HepG2 (cell line): Measurements from ENCODE around the gene TET2. TPM values are rescaled to one million over a fixed set of nuclear protein-coding genes. Genes with fewer than 3 reads are reported as not detected.

Experiments
- ATF1 ChIP-seq: IDR thresholded peaks from 2 replicates; pipeline ENCODE4 v1.6.1; 2016; ENCODE audit warnings: mild to moderate bottlenecking, control low read depth
- BCLAF1 ChIP-seq: fragments of 450-650 bp; IDR thresholded peaks from 2 replicates; pipeline ENCODE4 v1.6.1; 2017; ENCODE audit warnings: mild to moderate bottlenecking
- BORCS8-MEF2B ChIP-seq: sonication (generic); formaldehyde crosslinking; IDR thresholded peaks from 2 replicates; pipeline ENCODE4 v1.8.0; 2022; ENCODE audit warnings: mild to moderate bottlenecking, missing genetic modification reagents
- ERF ChIP-seq: IDR thresholded peaks from 2 replicates; pipeline ENCODE4 v1.6.1; 2018; ENCODE audit warnings: missing biosample characterization, missing genetic modification reagents
- GATAD1 ChIP-seq: IDR thresholded peaks from 2 replicates; pipeline ENCODE4 v1.6.1; 2016; ENCODE audit warnings: missing genetic modification reagents, missing compliant biosample characterization
- GPN1 ChIP-seq: sonication (generic); formaldehyde crosslinking; IDR thresholded peaks from 2 replicates; pipeline ENCODE4 v1.5.1; 2020; ENCODE audit warnings: missing genetic modification reagents, borderline replicate concordance
- KLF11 ChIP-seq: IDR thresholded peaks from 2 replicates; pipeline ENCODE4 v1.6.1; 2016; ENCODE audit warnings: missing compliant biosample characterization
- PHF8 ChIP-seq: sonication (generic); formaldehyde crosslinking; IDR thresholded peaks from 2 replicates; pipeline ENCODE4 v1.5.0; 2020; ENCODE audit warnings: missing genetic modification reagents
- SAFB2 ChIP-seq: sonication (generic); formaldehyde crosslinking; IDR thresholded peaks from 2 replicates; pipeline ENCODE4 v1.5.1; 2020; ENCODE audit warnings: missing genetic modification reagents, low read depth, mild to moderate bottlenecking, borderline replicate concordance
- U2AF2 ChIP-seq: fragments of 200-400 bp; formaldehyde crosslinking; IDR thresholded peaks from 2 replicates; pipeline ENCODE4 v1.6.1; 2017; ENCODE audit warnings: low read depth, mild to moderate bottlenecking, low read length
- ZKSCAN5 ChIP-seq: sonication (generic); formaldehyde crosslinking; IDR thresholded peaks from 2 replicates; pipeline ENCODE4 v1.5.1; 2020; ENCODE audit warnings: mild to moderate bottlenecking, missing genetic modification reagents
- ZNF282 ChIP-seq: fragments of 450-650 bp; IDR thresholded peaks from 2 replicates; pipeline ENCODE4 v1.6.1; 2018; ENCODE audit not compliant: partially characterized antibody
- ZNF362 ChIP-seq: sonication (generic); formaldehyde crosslinking; IDR thresholded peaks from 2 replicates; pipeline ENCODE4 v1.4.0; 2020; ENCODE audit warnings: missing genetic modification reagents, mild to moderate bottlenecking, borderline replicate concordance
- ZNF547 ChIP-seq: sonication (generic); formaldehyde crosslinking; IDR thresholded peaks from 2 replicates; pipeline ENCODE4 v1.5.1; 2020; ENCODE audit warnings: mild to moderate bottlenecking, missing genetic modification reagents
- polyA plus RNA-seq, 8 experiments: library from polyadenylated mRNA; depleted of rRNA in 3 of 8; stranded (reverse) in 7 of 8; unstranded in 1 of 8; fragments of >200 nt; fragmentation: Illumina TruSeq in 4 of 8; extraction: Trizol in 4 of 8; gene quantifications; 2 replicates each; pipeline versions ENCODE4 v1.2.1 to v1.2.3, GENCODE V29; 2011 to 2016; ENCODE audit warnings: low read depth in 4 of 8, missing spikeins in 1 of 8, mixed read lengths in 1 of 8; ENCODE audit not compliant: insufficient read depth in 1 of 8
- total RNA-seq, 5 experiments: library from RNA; depleted of rRNA; stranded (reverse); fragments of >200 nt; fragmentation: Illumina TruSeq; extraction: Trizol; gene quantifications; 2 replicates each; pipeline ENCODE4 v1.2.3, GENCODE V29; 2016; ENCODE audit warnings: low read depth in 1 of 5

Gene TET2
- total and polyA plus RNA-seq, 2 of the 13 experiments (the other 11 are each of a cell fraction or from before 2014, with no cell fraction given): 4.7 to 4.8 TPM

- TF ChIP-seq KLF11 (CRISPR knock-in tag): no peak
- TF ChIP-seq GATAD1 (CRISPR knock-in tag): no peak
- no peak for TF ChIP-seq ZKSCAN5 (CRISPR knock-in tag)
- no peak for TF ChIP-seq BORCS8-MEF2B (CRISPR knock-in tag)
- TF ChIP-seq BCLAF1: no peak
- no peak for TF ChIP-seq GPN1 (CRISPR knock-in tag)
- TF ChIP-seq ERF: no peak
- no peak for TF ChIP-seq ZNF282
- TF ChIP-seq PHF8 (CRISPR knock-in tag): no peak
- TF ChIP-seq U2AF2: no peak
- no peak for TF ChIP-seq ATF1 (CRISPR knock-in tag)
- TF ChIP-seq SAFB2 (CRISPR knock-in tag): no peak
- no peak for TF ChIP-seq ZNF547 (CRISPR knock-in tag)
- no peak for TF ChIP-seq ZNF362
Observed at GRCh38 chr4:105241451-105241850, 94.8 kb downstream of the TET2 start (continued).
